SK-N-MC (cell line): ENCODE data around the gene MX2.

ENCODE experiments used
- DNase-seq: peaks from one replicate; pipeline ENCODE4 v3.0.0-alpha.2; 2011; ENCODE audit warnings: low read depth, low spot score
- H3K27ac ChIP-seq: fragments of 200-600 bp; sonication (generic); 2 replicates; pipeline ENCODE4 v1.5.1; 2016; ENCODE audit warnings: mixed run types
- H3K36me3 ChIP-seq: fragments of 200-600 bp; sonication (generic); 2 replicates; pipeline ENCODE4 v1.6.1; 2017; ENCODE audit warnings: antibody characterized with exemption, low read length, mixed read lengths; ENCODE audit not compliant: insufficient read depth
- H3K4me3 ChIP-seq: fragments of 200-600 bp; sonication (generic); 2 replicates; pipeline ENCODE4 v1.5.1; 2016
- H3K9ac ChIP-seq: fragments of 200-600 bp; sonication (generic); 2 replicates; pipeline ENCODE4 v1.8.0; 2017; ENCODE audit warnings: mixed run types, mixed read lengths; ENCODE audit not compliant: insufficient read length
- H3K9me3 ChIP-seq: fragments of 200-600 bp; sonication (generic); 2 replicates; pipeline ENCODE4 v1.6.1; 2017; ENCODE audit warnings: low read depth, mild to moderate bottlenecking, antibody characterized with exemption, low read length, moderate library complexity, mixed read lengths
- EZH2 ChIP-seq: fragments of 200-600 bp; sonication (generic); IDR thresholded peaks from one replicate; pipeline ENCODE4 v1.6.1; 2017; ENCODE audit warnings: antibody characterized with exemption
- FOXP2 ChIP-seq: optimal IDR thresholded peaks from 2 replicates; pipeline ENCODE3; 2011; ENCODE audit warnings: mild to moderate bottlenecking, moderate library complexity; ENCODE audit not compliant: insufficient read depth; ENCODE audit errors: extremely low read length, control extremely low read depth
- POLR2AphosphoS5 ChIP-seq: IDR thresholded peaks from 2 replicates; pipeline ENCODE4 v1.6.1; 2012; ENCODE audit warnings: mild to moderate bottlenecking, low read depth, low read length, borderline replicate concordance

Gene MX2

GRCh38 chr21:41387824-41388223 is 26.0 kb downstream of the MX2 start:
- Histone ChIP-seq H3K9ac (no peak overlapping the region), H3K27ac (no peak overlapping the region), H3K4me3 (no peak overlapping the region), H3K9me3 (no peaks in the 10 kb centered on the region), H3K36me3 (no peaks in the 10 kb centered on the region)
- TF ChIP-seq EZH2 = no peak
- no peak for TF ChIP-seq POLR2AphosphoS5
- no peak for DNase-seq

- no peak for DNase-seq
- no peaks in the 10 kb centered on the region for H3K9me3 ChIP-seq
- no peak overlapping the region for H3K4me3 ChIP-seq
- H3K27ac ChIP-seq = no peak overlapping the region
- H3K36me3 ChIP-seq = no peaks in the 10 kb centered on the region
- TF ChIP-seq POLR2AphosphoS5 (no peak), FOXP2 (no peak), EZH2 (no peak)
- H3K9ac ChIP-seq = no peak overlapping the region
Measured at GRCh38 chr21:41388259-41388658, 26.4 kb downstream of the MX2 start.

GRCh38 chr21:41390043-41390639 is 28.3 kb downstream of the MX2 start:
- Histone ChIP-seq H3K36me3 (no peaks in the 10 kb centered on the region), H3K9me3 (no peaks in the 10 kb centered on the region), H3K9ac (no peak overlapping the region), H3K4me3 (no peak overlapping the region), H3K27ac (no peak overlapping the region)
- no peak for TF ChIP-seq FOXP2
- TF ChIP-seq POLR2AphosphoS5 = no peak
- TF ChIP-seq EZH2 = no peak
- DNase-seq = no peak

- Histone ChIP-seq H3K9me3 (no peaks in the 10 kb centered on the region), H3K36me3 (no peaks in the 10 kb centered on the region), H3K4me3 (no peak overlapping the region), H3K9ac (no peak overlapping the region), H3K27ac (no peak overlapping the region)
- no peak for DNase-seq
- no peak for TF ChIP-seq EZH2
- TF ChIP-seq FOXP2 = no peak
- TF ChIP-seq POLR2AphosphoS5 = no peak
Measured at GRCh38 chr21:41393876-41394465, 32.1 kb downstream of the MX2 start.

- Histone ChIP-seq H3K9me3 (no peaks in the 10 kb centered on the region), H3K36me3 (no peaks in the 10 kb centered on the region), H3K9ac (peak overlapping the region; percentile 28), H3K27ac (peak overlapping the region; percentile 81), H3K4me3 (peak overlapping the region; percentile 60)
- peak; percentile 64 for TF ChIP-seq FOXP2
- TF ChIP-seq EZH2 = no peak
- DNase-seq = peak; percentile 35
Measured at GRCh38 chr21:41396558-41397075, 34.8 kb downstream of the MX2 start.

GRCh38 chr21:41397471-41397891 is 35.7 kb downstream of the MX2 start:
- H3K9me3 ChIP-seq = no peaks in the 10 kb centered on the region
- H3K9ac ChIP-seq = no peak overlapping the region
- H3K36me3 ChIP-seq = no peaks in the 10 kb centered on the region
- DNase-seq = no peak
- H3K4me3 ChIP-seq = no peak overlapping the region
- TF ChIP-seq POLR2AphosphoS5 (no peak), FOXP2 (no peak), EZH2 (no peak)
- no peak overlapping the region for H3K27ac ChIP-seq

GRCh38 chr21:41398251-41398650 is 36.4 kb downstream of the MX2 start:
- TF ChIP-seq FOXP2 = no peak
- TF ChIP-seq EZH2 = no peak
- TF ChIP-seq POLR2AphosphoS5 = no peak
- no peak for DNase-seq
- no peak overlapping the region for H3K9ac ChIP-seq
- H3K36me3 ChIP-seq = no peaks in the 10 kb centered on the region
- H3K27ac ChIP-seq = no peak overlapping the region
- H3K9me3 ChIP-seq = no peaks in the 10 kb centered on the region
- no peak overlapping the region for H3K4me3 ChIP-seq

GRCh38 chr21:41398831-41399230 is 37.0 kb downstream of the MX2 start:
- H3K27ac ChIP-seq = no peak overlapping the region
- no peaks in the 10 kb centered on the region for H3K9me3 ChIP-seq
- no peak overlapping the region for H3K4me3 ChIP-seq
- H3K9ac ChIP-seq = no peak overlapping the region
- no peak for TF ChIP-seq FOXP2
- no peak for TF ChIP-seq EZH2
- no peak for TF ChIP-seq POLR2AphosphoS5
- DNase-seq = no peak
- H3K36me3 ChIP-seq = no peaks in the 10 kb centered on the region
